Erythroblast (primary cell): ENCODE results near the gene GMDS.

Source experiments
- GATA1 ChIP-seq: IDR thresholded peaks from 2 replicates; pipeline ENCODE4 v1.6.1; 2011; ENCODE audit warnings: low read depth, mild to moderate bottlenecking, control low read depth, low read length, moderate library complexity
- POLR2A ChIP-seq: IDR thresholded peaks from 2 replicates; pipeline ENCODE4 v1.6.1; 2011; ENCODE audit warnings: mild to moderate bottlenecking, low read length

DNA sequence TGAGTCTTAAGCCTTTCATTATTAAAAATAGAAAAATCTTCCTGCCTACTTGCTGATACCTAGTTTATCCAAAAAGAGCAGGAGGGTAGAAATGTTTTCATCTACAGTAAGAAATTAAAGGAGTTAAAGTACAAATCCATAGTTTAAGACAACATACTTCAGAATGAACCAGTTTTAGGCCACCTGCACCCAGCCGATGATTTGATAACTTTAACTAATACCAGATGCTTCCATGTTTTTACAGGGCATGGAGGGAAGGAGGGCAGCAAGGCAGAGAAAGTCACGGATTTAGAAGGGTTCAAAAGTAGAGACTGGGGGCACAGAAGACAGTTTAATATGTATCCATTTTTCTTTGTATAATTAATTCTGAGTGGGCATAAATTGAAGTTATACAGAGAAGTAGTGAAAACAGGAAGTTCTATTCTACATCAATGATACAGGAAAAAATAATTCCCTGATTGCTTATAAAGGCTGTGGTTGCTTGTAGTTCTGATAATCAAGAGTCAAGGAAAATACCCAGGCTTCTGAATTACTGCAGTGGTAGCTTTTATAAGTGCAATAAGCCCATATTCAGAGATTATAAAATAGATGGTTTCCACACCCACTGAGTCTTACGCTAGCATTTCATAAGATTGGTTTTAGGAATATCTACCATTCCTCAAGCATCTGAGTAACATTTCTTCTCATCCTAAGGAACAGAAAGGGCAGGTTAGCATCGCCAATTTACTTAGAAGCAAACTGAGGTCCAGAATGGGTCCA lies 72.0 kb downstream of the GMDS start:
- no peak for TF ChIP-seq POLR2A
- TF ChIP-seq GATA1: no peak
